OCI-LY1 (cell line): Measurements from ENCODE around the gene MCU.

Experiments used
- H2AFZ ChIP-seq: fragments of 200-600 bp; sonication (generic), shearing (Covaris generic); 2 replicates; pipeline ENCODE4 v1.6.0; 2014; ENCODE audit warnings: antibody characterized with exemption, mild to moderate bottlenecking, low read length
- H3F3A ChIP-seq: fragments of 200-600 bp; sonication (generic), shearing (Covaris generic); 2 replicates; pipeline ENCODE4 v1.6.0; 2014; ENCODE audit warnings: mild to moderate bottlenecking, antibody characterized with exemption, low read length, moderate library complexity; ENCODE audit not compliant: insufficient read depth
- H3K27ac ChIP-seq: fragments of 200-600 bp; sonication (generic); 2 replicates; pipeline ENCODE4 v1.5.1; 2014; ENCODE audit warnings: low read length, mixed run types, mild to moderate bottlenecking, low read depth; ENCODE audit not compliant: poor library complexity, severe bottlenecking
- H3K27me3 ChIP-seq: fragments of 200-600 bp; sonication (generic); 2 replicates; pipeline ENCODE4 v1.6.0; 2014; ENCODE audit warnings: antibody characterized with exemption, mild to moderate bottlenecking, low read length, moderate library complexity; ENCODE audit not compliant: insufficient read depth
- H3K36me3 ChIP-seq: fragments of 200-600 bp; sonication (generic); 2 replicates; pipeline ENCODE4 v1.6.1; 2014; ENCODE audit warnings: mild to moderate bottlenecking, antibody characterized with exemption, low read length, moderate library complexity, mixed read lengths; ENCODE audit not compliant: insufficient read depth
- H3K4me1 ChIP-seq: fragments of 200-600 bp; sonication (generic); 2 replicates; pipeline ENCODE4 v1.5.1; 2014; ENCODE audit warnings: mild to moderate bottlenecking, low read length, moderate library complexity; ENCODE audit not compliant: insufficient read depth, severe bottlenecking
- H3K4me2 ChIP-seq: fragments of 200-600 bp; sonication (generic), shearing (Covaris generic); 2 replicates; pipeline ENCODE4 v1.6.1; 2014; ENCODE audit warnings: low read length
- H3K4me3 ChIP-seq: fragments of 200-600 bp; sonication (generic); 2 replicates; pipeline ENCODE4 v1.5.1; 2014; ENCODE audit warnings: low read length, low read depth, mild to moderate bottlenecking, mixed read lengths; ENCODE audit not compliant: poor library complexity, severe bottlenecking
- H3K79me2 ChIP-seq: fragments of 200-600 bp; shearing (Covaris generic); 2 replicates; pipeline ENCODE4 v1.6.1; 2016; ENCODE audit warnings: mixed run types, low read length, mixed read lengths; ENCODE audit not compliant: insufficient read depth
- H3K9ac ChIP-seq: fragments of 200-600 bp; sonication (generic), shearing (Covaris generic); 2 replicates; pipeline ENCODE4 v1.6.1; 2014; ENCODE audit warnings: mild to moderate bottlenecking, low read length, mixed read lengths
- H3K9me2 ChIP-seq: fragments of 200-600 bp; sonication (generic), shearing (Covaris generic); 2 replicates; pipeline ENCODE4 v1.6.1; 2014; ENCODE audit warnings: low read depth, mild to moderate bottlenecking, low read length, mixed read lengths
- H3K9me3 ChIP-seq: fragments of 200-600 bp; shearing (Covaris generic); 2 replicates; pipeline ENCODE4 v1.6.1; 2014; ENCODE audit warnings: low read length, mixed read lengths
- H4K20me1 ChIP-seq: fragments of 200-600 bp; sonication (generic), shearing (Covaris generic); 2 replicates; pipeline ENCODE4 v1.6.0; 2016; ENCODE audit warnings: mild to moderate bottlenecking, low read length; ENCODE audit not compliant: insufficient read depth
- CTCF ChIP-seq: fragments of 200-600 bp; sonication (generic), shearing (Covaris generic); IDR thresholded peaks from 2 replicates; pipeline ENCODE4 v1.5.1; 2017; ENCODE audit warnings: mild to moderate bottlenecking, antibody characterized with exemption, low read length, moderate library complexity, mixed read lengths
- EZH2 ChIP-seq: fragments of 200-600 bp; sonication (generic), shearing (Covaris generic); IDR thresholded peaks from 2 replicates; pipeline ENCODE4 v1.8.0; 2017; ENCODE audit warnings: borderline replicate concordance, mixed run types, mild to moderate bottlenecking, antibody characterized with exemption, low read length, moderate library complexity, mixed read lengths

Gene MCU

GRCh38 chr10:72840319-72840718 lies 148.4 kb downstream of the MCU start:
- Histone ChIP-seq H3K9ac (no peak overlapping the region), H3K9me2 (no peaks in the 10 kb centered on the region), H3K79me2 (no peaks in the 10 kb centered on the region), H3K27ac (no peak overlapping the region), H3K4me1 (no peaks in the 10 kb centered on the region), H3K4me2 (no peak overlapping the region), H2AFZ (no peak overlapping the region), H4K20me1 (no peaks in the 10 kb centered on the region), H3K27me3 (no peaks in the 10 kb centered on the region), H3K36me3 (no peaks in the 10 kb centered on the region), H3K4me3 (no peak overlapping the region), H3F3A (no peaks in the 10 kb centered on the region), H3K9me3 (no peaks in the 10 kb centered on the region)
- TF ChIP-seq EZH2 (no peak), CTCF (no peak)

GRCh38 chr10:72841487-72841886 lies 149.5 kb downstream of the MCU start:
- H3K4me1 ChIP-seq: no peaks in the 10 kb centered on the region
- TF ChIP-seq CTCF (no peak), EZH2 (no peak)
- no peaks in the 10 kb centered on the region for H3K27me3 ChIP-seq
- H3K9me2 ChIP-seq: no peaks in the 10 kb centered on the region
- no peak overlapping the region for H3K9ac ChIP-seq
- H3K9me3 ChIP-seq: no peaks in the 10 kb centered on the region
- H3K79me2 ChIP-seq: no peaks in the 10 kb centered on the region
- H3K4me3 ChIP-seq: no peak overlapping the region
- H3K36me3 ChIP-seq: no peaks in the 10 kb centered on the region
- no peak overlapping the region for H3K4me2 ChIP-seq
- H4K20me1 ChIP-seq: no peaks in the 10 kb centered on the region
- H3K27ac ChIP-seq: no peak overlapping the region
- H2AFZ ChIP-seq: no peak overlapping the region
- no peaks in the 10 kb centered on the region for H3F3A ChIP-seq

GRCh38 chr10:72842164-72842563 lies 150.2 kb downstream of the MCU start:
- Histone ChIP-seq H2AFZ (no peak overlapping the region), H3K4me2 (no peak overlapping the region), H3K4me1 (no peaks in the 10 kb centered on the region), H3K79me2 (no peaks in the 10 kb centered on the region), H3K36me3 (no peaks in the 10 kb centered on the region), H3K9me2 (no peaks in the 10 kb centered on the region), H3K9me3 (no peaks in the 10 kb centered on the region), H3K27ac (no peak overlapping the region), H3K9ac (no peak overlapping the region), H3K27me3 (no peaks in the 10 kb centered on the region), H3K4me3 (no peak overlapping the region), H4K20me1 (no peaks in the 10 kb centered on the region), H3F3A (no peaks in the 10 kb centered on the region)
- TF ChIP-seq CTCF: no peak
- TF ChIP-seq EZH2: no peak
